HepG2 (cell line): ENCODE data around the gene SEPTIN12.

Experiments used
- CTCF ChIP-seq: sonication (generic); formaldehyde crosslinking; IDR thresholded peaks from 2 replicates; pipeline ENCODE4 v1.5.0; 2020; ENCODE audit warnings: mild to moderate bottlenecking, missing genetic modification reagents, moderate library complexity
- GABPA ChIP-seq, 2 experiments: IDR thresholded peaks; 2 replicates each; pipeline ENCODE4 v1.6.1; 2011 to 2016; ENCODE audit warnings: low read depth in 2 of 2, low read length in 1 of 2, missing biosample characterization in 1 of 2, missing genetic modification characterization in 1 of 2
- GTF3A ChIP-seq: sonication (generic); formaldehyde crosslinking; conservative IDR thresholded peaks from 2 replicates; pipeline ENCODE4 v1.4.0; 2020; ENCODE audit warnings: mild to moderate bottlenecking, missing genetic modification reagents
- SKI ChIP-seq: fragments of 450-650 bp; IDR thresholded peaks from one replicate; pipeline ENCODE4 v1.6.1; 2018; ENCODE audit warnings: mild to moderate bottlenecking; ENCODE audit not compliant: partially characterized antibody
- TEAD2 ChIP-seq: sonication (generic); formaldehyde crosslinking; IDR thresholded peaks from 2 replicates; pipeline ENCODE4 v1.9.0; 2021; ENCODE audit warnings: missing genetic modification reagents
- ZBTB20 ChIP-seq: sonication (generic); formaldehyde crosslinking; IDR thresholded peaks from 2 replicates; pipeline ENCODE4 v1.8.1; 2023; ENCODE audit warnings: missing genetic modification reagents, low read depth, mild to moderate bottlenecking, borderline replicate concordance
- ZNF512 ChIP-seq: sonication (generic); formaldehyde crosslinking; IDR thresholded peaks from 2 replicates; pipeline ENCODE4 v1.4.0; 2020; ENCODE audit warnings: mild to moderate bottlenecking, missing genetic modification reagents
- ZSCAN5A ChIP-seq: sonication (generic); formaldehyde crosslinking; IDR thresholded peaks from 2 replicates; pipeline ENCODE4 v1.8.0; 2022; ENCODE audit warnings: mild to moderate bottlenecking, missing genetic modification reagents, borderline replicate concordance

GRCh38 chr16:4787068-4787467 lies 1.1 kb downstream of the SEPTIN12 start:
- no peak for TF ChIP-seq ZBTB20 (CRISPR knock-in tag)
- TF ChIP-seq TEAD2 (CRISPR knock-in tag), result no peak
- TF ChIP-seq CTCF (CRISPR knock-in tag), result no peak
- no peak for TF ChIP-seq ZSCAN5A (CRISPR knock-in tag)
- TF ChIP-seq SKI, result no peak
- no peak for TF ChIP-seq GABPA (IDR thresholded peaks at IDR 0.05; ENCODE audit: low read depth, low read length)
- TF ChIP-seq GABPA (CRISPR knock-in tag; IDR thresholded peaks at IDR 0.05; ENCODE audit: low read depth), result no peak
- TF ChIP-seq GTF3A (CRISPR knock-in tag), result no peak
- TF ChIP-seq ZNF512, result no peak
